SH-SY5Y (cell line): ENCODE data around the gene CDK1.

Experiments used
- GATA2 ChIP-seq: IDR thresholded peaks from 2 replicates; pipeline ENCODE4 v1.6.1; 2011; ENCODE audit warnings: mild to moderate bottlenecking, low read depth, low read length
- GATA3 ChIP-seq: IDR thresholded peaks from 2 replicates; pipeline ENCODE4 v1.6.1; 2011; ENCODE audit warnings: low read depth, mild to moderate bottlenecking, low read length, moderate library complexity

DNA sequence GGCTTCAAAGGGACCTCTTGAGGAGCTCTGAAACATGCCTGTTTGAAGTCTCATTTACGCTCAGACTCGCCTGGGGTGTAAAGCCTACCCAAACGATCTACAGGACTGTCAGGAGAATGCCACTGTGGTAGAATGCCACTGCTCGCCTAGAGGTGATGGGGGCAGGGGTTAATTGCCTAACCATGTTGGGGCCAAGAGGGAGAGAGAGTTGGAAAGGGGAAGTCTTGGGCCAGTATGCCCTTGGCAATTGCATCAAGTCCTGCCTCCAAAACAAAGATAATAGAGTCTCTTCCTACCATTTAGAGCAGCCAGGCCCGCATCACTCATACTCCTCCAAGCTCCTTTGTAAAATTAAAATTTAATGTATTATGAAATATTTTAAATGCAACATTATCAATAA is 25.2 kb downstream of the CDK1 start:
- TF ChIP-seq GATA2 = no peak
- TF ChIP-seq GATA3 = no peak
